GM12878 (cell line): ENCODE data around the gene PPP1R9B. TPM values are rescaled to one million over a fixed set of nuclear protein-coding genes. Genes with fewer than 3 reads are reported as not detected.

Experiments
- ATAC-seq: fragments of 200-7000 bp; cut with Tn5 transposase; 3 replicates; pipeline ENCODE4 v1.9.1; 2020; ENCODE audit warnings: mild to moderate bottlenecking, moderate library complexity
- BruUV-seq: library from RNA; stranded (reverse); fragments of 400-500 nt; replicated peaks from 2 replicates; lab custom pipeline; 2021; lab: Mats Ljungman, UMichigan
- CTCF ChIA-PET: fragments of 300-600 bp; sonication (Branson Sonifier 250); formaldehyde crosslinking; extraction: SDS; loops from one replicate; lab custom pipeline; 2021; ENCODE audit warnings: inconsistent platforms; lab: Yijun Ruan, JAX
- POLR2A ChIA-PET: fragments of 350-600 bp; formaldehyde crosslinking; extraction: SDS; loops from one replicate; lab custom pipeline; 2021; ENCODE audit warnings: inconsistent platforms; lab: Charles Lee
- RAD21 ChIA-PET: fragments of 300-600 bp; sonication (Branson Sonifier 250); formaldehyde crosslinking; loops from one replicate; lab custom pipeline; 2023; ENCODE audit warnings: antibody characterized with exemption; ENCODE audit not compliant: unreplicated experiment; lab: Charles Lee
- SMC1A ChIA-PET: fragments of 300-600 bp; sonication (Branson Sonifier 250); formaldehyde crosslinking; loops from one replicate; lab custom pipeline; 2023; ENCODE audit not compliant: unreplicated experiment, uncharacterized antibody; lab: Charles Lee
- DNase-seq: peaks from one replicate; pipeline ENCODE4 v3.0.0-alpha.2; 2011; ENCODE audit warnings: low read depth, low spot score
- FAIRE-seq: peaks from 3 replicates; lab custom pipeline; 2011; peaks lifted over from hg19 to GRCh38; lab: Jason Lieb, UNC
- H2AFZ ChIP-seq: 2 replicates; pipeline ENCODE4 v1.6.0; 2011; ENCODE audit warnings: low read depth, low read length, control low read depth; ENCODE audit not compliant: control insufficient read depth
- H3K27ac ChIP-seq: 2 replicates; pipeline ENCODE4 v1.5.1; 2011; ENCODE audit warnings: control low read depth; ENCODE audit not compliant: control insufficient read depth, insufficient read depth
- H3K27me3 ChIP-seq, 2 experiments: replicated peaks in 1 of 2; 2 replicates each; pipeline versions ENCODE4 v1.6.0 to v1.6.1; 2011; ENCODE audit warnings: low read length in 1 of 2; ENCODE audit not compliant: control insufficient read depth in 2 of 2, insufficient read depth in 2 of 2
- H3K36me3 ChIP-seq, 2 experiments: 2 replicates each; pipeline ENCODE4 v1.5.1; 2011; ENCODE audit warnings: low read length in 1 of 2; ENCODE audit not compliant: control insufficient read depth in 2 of 2, insufficient read depth in 2 of 2
- H3K4me1 ChIP-seq: 2 replicates; pipeline ENCODE4 v1.6.1; 2011; ENCODE audit warnings: mild to moderate bottlenecking, low read length, moderate library complexity, mixed read lengths; ENCODE audit not compliant: control insufficient read depth, insufficient read depth
- H3K4me2 ChIP-seq: 2 replicates; pipeline ENCODE4 v1.6.0; 2011; ENCODE audit warnings: control low read depth; ENCODE audit not compliant: control insufficient read depth, insufficient read depth
- H3K4me3 ChIP-seq: fragments of 200-600 bp; sonication (generic); 2 replicates; pipeline ENCODE4 v1.5.1; 2016
- H3K79me2 ChIP-seq: 2 replicates; pipeline ENCODE4 v1.6.0; 2011; ENCODE audit warnings: low read length; ENCODE audit not compliant: control insufficient read depth, insufficient read depth
- H3K9ac ChIP-seq: 2 replicates; pipeline ENCODE4 v1.8.0; 2011; ENCODE audit warnings: low read length, control low read depth, mixed read lengths; ENCODE audit not compliant: control insufficient read depth, insufficient read depth
- H3K9me3 ChIP-seq: replicated peaks from 3 replicates; pipeline ENCODE4 v1.5.1; 2011; ENCODE audit warnings: mild to moderate bottlenecking, low read length; ENCODE audit not compliant: control insufficient read depth, insufficient read depth
- H4K20me1 ChIP-seq: 2 replicates; pipeline ENCODE4 v1.6.0; 2011; ENCODE audit not compliant: control insufficient read depth, insufficient read depth
- GABPA ChIP-seq: IDR thresholded peaks from 2 replicates; pipeline ENCODE4 v1.6.1; 2014; ENCODE audit warnings: antibody characterized with exemption, low read depth, mild to moderate bottlenecking, inconsistent platforms
- HDAC2 ChIP-seq: fragments of 200-600 bp; sonication (generic); IDR thresholded peaks from 2 replicates; pipeline ENCODE4 v1.6.1; 2017
- POLR2A ChIP-seq: IDR thresholded peaks from 2 replicates; pipeline ENCODE4 v1.6.1; 2011; ENCODE audit warnings: low read depth, mild to moderate bottlenecking, low read length
- TAF1 ChIP-seq: IDR thresholded peaks from 2 replicates; pipeline ENCODE4 v1.6.1; 2011; ENCODE audit warnings: mild to moderate bottlenecking, low read depth, low read length, borderline replicate concordance
- USF1 ChIP-seq: IDR thresholded peaks from 2 replicates; pipeline ENCODE4 v1.6.1; 2011; ENCODE audit warnings: borderline replicate concordance, low read depth, mild to moderate bottlenecking, moderate library complexity, mixed read lengths, low read length; ENCODE audit not compliant: insufficient read depth; ENCODE audit errors: extremely low read length
- WGBS: methylation state at CpG from one replicate; pipeline ENCODE4 v1.1.6; 2016; ENCODE audit warnings: low lambda C conversion rate; ENCODE audit not compliant: insufficient replicate concordance, insufficient coverage; ENCODE audit errors: missing lambda C conversion rate; 5-methylcytosine and 5-hydroxymethylcytosine counted together
- in situ Hi-C: fragments of 300-500 bp; cut with MboI; formaldehyde crosslinking; loops from 9 replicates; pipeline ENCODE4 v1.14.3; 2018; ENCODE audit warnings: mixed read lengths
- intact Hi-C: fragments of 100-400 bp; cut with micrococcal nuclease; formaldehyde crosslinking; loops from one replicate; pipeline ENCODE4 v1.14.2; 2022; ENCODE audit not compliant: unreplicated experiment
- polyA plus RNA-seq, 11 experiments: library from polyadenylated mRNA; depleted of rRNA in 4 of 11; unstranded in 6 of 11; stranded (reverse) in 5 of 11; fragments of >200 nt; fragmentation: Nextera tagmentation in 4 of 11; fragmentation: Illumina TruSeq in 1 of 11; extraction: Ambion mirVana in 4 of 11; extraction: Trizol in 1 of 11; gene quantifications; 1 replicate in 1 of 11; 2 replicates in 10 of 11; pipeline versions ENCODE4 v1.2.1 to v1.2.3, GENCODE V29; 2011 to 2016; ENCODE audit warnings: inconsistent platforms in 2 of 11, missing spikeins in 2 of 11, low read depth in 1 of 11
- total RNA-seq, 4 experiments: library from RNA; depleted of rRNA in 3 of 4; stranded (reverse); fragments of >200 nt in 3 of 4; fragmentation: Illumina TruSeq in 1 of 4; extraction: Trizol in 1 of 4; gene quantifications; 2 replicates each; pipeline versions ENCODE4 v1.2.1 to v1.2.3, GENCODE V29; 2013 to 2021

Gene PPP1R9B
- total and polyA plus RNA-seq, 10 of the 15 experiments (the other 5 are each of a cell fraction or from before 2014, with no cell fraction given), result 0.20 to 107 (median 37.5) TPM

- ATAC-seq (no peak), DNase-seq (no peak), FAIRE-seq (no peak)
- ChIA-PET SMC1A (interaction anchor here (6.3 kb wide), 1 partner anchor 23 kb away, joined by 177 read pairs; no protein-coding TSS in a partner anchor), POLR2A (interaction anchor here (5.1 kb wide), 1 partner anchor 24 kb away, joined by 28 read pairs; no protein-coding TSS in a partner anchor), CTCF (interaction anchor here (1.2 to 10.1 kb wide), 3 partner anchors 18 to 103 kb away, joined by 3 to 514 read pairs (median 13); partner anchors contain the start of gene SGCA), RAD21 (interaction anchor here (0.8 to 8.8 kb wide), 3 partner anchors 16 to 80 kb away, joined by 3 to 176 read pairs (median 5); partner anchors contain the start of gene TMEM92)
- TF ChIP-seq POLR2A (no peak), USF1 (no peak), TAF1 (no peak), HDAC2 (no peak), GABPA (no peak)
- in situ Hi-C loops, result loop anchor here (10.0 kb wide), 1 partner anchor 100 kb away; no protein-coding TSS in a partner anchor
- H2AFZ ChIP-seq, result no peak overlapping the region
- no peaks in the 10 kb centered on the region for H3K27me3 ChIP-seq
- no peaks in the 10 kb centered on the region; a peak in 1 of 4 replicates for H3K36me3 ChIP-seq
- H3K4me3 ChIP-seq, result no peak overlapping the region
- H3K79me2 ChIP-seq, result no peaks in the 10 kb centered on the region; the same call in 1 of the 2 replicates
- H4K20me1 ChIP-seq, result no peaks in the 10 kb centered on the region
- no peak overlapping the region for H3K9ac ChIP-seq
- peaks cover 18% of the 10 kb centered on the region for H3K4me1 ChIP-seq
- no TSS peak for BruUV-seq
- no peaks in the 10 kb centered on the region for H3K9me3 ChIP-seq
- 48% methylated on average over 23 of the region's 25 CpGs for WGBS
- H3K27ac ChIP-seq, result no peak overlapping the region
- no peak overlapping the region for H3K4me2 ChIP-seq
- intact Hi-C loops, result no loop called here
Observed at GRCh38 chr17:50194140-50194933, 43.9 kb upstream of the PPP1R9B start.
